Suppressor macrophage treated with lipopolysaccharide for 4 hours (primary cell): ENCODE data around the gene OGA.

Experiments
- DNase-seq: peaks from one replicate; pipeline ENCODE4 v3.0.0-alpha.2; 2020

The OGA gene

GRCh38 chr10:101834341-101834740 is 16.1 kb upstream of the OGA start:
- DNase-seq: peak; percentile 56

DNA sequence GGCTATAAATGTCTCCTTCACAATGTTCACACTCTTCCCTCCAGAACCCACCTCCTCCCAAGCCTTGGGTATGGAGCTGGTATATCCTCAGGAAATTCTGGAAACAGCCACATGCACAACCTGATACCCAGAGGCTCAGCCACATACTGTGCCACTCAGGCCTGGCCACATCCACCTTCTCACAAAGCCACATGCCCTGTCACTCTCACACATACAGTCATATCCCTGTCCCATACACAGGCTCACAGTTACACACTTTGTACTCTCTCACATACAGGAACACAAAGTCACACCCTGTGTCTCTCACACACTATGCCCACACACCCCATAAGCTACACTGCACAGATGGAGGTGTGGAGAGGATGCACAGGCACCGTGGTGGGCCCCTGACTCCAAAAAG is 15.2 kb upstream of the OGA start:
- no peak for DNase-seq

DNA sequence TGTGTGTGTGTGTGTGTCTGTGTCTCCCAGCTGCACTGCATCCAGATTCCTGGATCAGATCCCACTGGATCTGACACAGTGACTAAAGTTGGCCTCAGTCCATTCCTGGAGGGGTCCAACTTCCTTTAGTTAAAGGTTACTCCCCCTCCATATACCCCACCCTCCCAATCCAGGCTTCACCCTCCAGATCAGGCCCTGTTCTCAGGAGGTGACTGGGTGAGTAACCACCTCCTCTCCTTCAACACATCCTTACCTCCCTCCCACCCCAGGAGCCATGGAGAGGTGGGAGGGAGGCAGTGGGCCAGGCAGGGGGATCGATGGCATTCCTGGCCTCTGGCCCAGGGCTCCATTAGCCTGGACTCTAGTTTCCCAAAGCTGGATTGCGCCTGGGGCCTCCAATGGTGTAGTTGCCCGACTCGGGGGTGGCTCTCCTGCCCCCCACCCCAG is 14.1 kb upstream of the OGA start:
- DNase-seq: no peak

DNA sequence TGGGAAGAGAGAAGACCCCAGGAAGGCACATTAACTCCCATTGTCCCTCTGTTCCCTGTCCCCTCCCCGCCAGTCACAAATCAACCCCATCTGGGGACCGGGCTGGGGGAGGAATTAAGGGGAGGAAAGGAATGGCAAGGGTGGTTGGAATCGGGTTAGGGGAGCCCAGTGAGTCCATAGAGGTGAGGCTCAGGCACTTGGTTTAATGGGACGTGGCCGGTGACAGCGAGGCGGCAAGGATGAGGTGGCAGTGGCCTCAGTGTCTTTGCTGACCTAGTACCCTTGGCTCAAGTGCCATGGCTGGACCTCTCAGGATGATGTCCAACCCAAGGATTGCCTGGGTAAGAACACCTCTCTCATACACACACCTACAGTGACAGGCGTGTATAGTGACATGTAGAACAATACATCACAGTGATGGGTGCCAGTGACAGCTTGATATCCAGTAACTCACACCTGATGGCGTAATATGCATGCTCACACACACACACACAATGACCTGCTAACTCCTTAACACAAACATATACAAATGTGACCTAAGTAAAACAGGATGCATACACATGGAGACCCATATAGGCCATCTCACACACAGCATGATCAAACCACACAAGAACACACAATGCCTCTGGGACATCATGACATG is 13.0 kb upstream of the OGA start:
- no peak for DNase-seq

GRCh38 chr10:101830322-101831168 is 12.3 kb upstream of the OGA start:
- DNase-seq: peak; percentile 82

GRCh38 chr10:101829561-101830315 is 11.5 kb upstream of the OGA start:
- no peak for DNase-seq

GRCh38 chr10:101828766-101829551 is 10.7 kb upstream of the OGA start:
- no peak for DNase-seq

- DNase-seq: no peak
These were observed 9.8 kb upstream of the OGA start for GRCh38 chr10:101827919-101828600.

DNA sequence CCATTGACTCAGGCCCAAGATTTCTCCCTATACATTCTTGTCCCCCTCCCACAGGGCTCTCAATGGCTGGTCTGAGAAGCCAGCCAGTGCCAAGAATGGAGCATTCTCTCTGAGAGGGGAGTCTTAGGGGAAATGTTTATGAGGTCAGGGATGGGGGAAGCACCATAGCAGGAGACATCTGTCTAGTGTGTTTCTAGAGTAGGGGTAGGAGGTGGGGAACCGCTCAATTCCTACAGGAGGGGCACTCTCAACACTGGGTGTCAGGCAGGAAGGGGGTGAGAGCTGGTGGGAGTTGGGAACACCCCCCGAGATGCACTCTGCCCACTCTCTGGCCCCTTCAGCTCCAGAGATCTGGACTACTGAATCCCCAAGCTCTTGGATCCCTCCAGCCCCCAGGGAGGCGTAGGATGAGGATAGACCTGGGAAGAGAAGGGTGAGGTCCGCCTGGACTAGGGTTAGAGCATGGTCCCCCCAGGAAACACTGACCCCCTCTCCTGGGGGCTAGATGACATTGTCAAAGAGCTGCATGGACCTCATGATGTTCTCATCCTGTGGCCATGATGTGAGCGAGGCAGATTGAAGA is 8.7 kb upstream of the OGA start:
- DNase-seq: no peak

DNA sequence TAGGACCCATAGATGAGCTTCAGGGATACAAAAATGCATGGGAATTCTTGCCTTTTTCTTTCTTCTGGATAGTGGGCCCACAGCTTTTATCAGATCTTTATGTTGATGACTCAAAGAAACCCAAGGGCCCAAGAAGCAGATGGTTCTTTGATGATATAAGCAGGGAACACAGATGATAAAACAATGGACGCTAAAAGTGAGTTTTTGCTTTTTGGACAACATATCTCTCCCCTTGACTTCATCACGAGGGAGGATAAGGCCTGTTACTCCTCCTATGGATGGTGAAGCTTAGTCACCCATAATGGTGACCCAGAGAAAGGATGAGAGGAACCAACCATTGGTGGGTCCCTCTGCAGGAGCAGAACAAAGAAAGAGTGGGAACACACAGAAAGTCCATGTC is 6.5 kb upstream of the OGA start:
- DNase-seq: no peak

DNA sequence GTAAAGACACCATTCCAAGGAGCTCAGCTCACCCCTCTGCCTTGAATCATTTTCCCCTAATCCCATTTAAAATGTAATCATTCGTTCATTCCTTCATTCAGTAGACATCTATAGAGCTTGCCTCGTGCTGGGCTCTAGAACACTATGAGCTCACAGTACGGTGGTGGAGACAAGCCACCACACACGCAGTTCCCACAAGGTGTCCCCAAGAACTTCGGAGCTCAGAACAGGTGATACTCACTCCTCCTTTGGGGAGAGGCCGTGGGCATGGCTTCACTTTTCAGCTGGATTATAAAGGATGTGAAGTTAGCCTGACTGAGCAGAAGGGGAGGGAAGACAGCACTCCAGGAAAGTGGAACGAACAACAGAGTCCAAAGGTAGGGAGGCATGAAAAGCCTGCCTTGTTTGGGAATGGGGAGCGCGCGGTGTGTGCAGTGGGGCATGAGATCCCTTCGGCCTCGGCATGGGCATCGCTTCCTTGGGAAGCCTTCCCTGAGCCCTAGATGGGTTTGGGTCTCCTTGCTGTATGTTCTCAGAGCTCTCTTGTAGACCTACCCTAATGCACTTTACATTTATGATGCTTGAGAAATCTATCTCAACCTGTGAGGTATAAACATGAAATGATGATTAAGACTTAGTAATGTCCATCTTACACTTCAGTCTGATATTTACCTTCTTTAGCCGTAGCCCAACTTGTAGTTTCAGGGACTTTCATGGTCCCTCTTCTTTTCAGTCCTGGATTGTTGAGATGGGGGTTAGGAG is 809 bp upstream of the OGA start:
- DNase-seq: no peak

- peak; percentile 68 for DNase-seq
These were observed 716 bp downstream of the OGA start for GRCh38 chr10:101817337-101818118.

GRCh38 chr10:101816913-101817336 is 1.3 kb downstream of the OGA start:
- peak; percentile 53 for DNase-seq

- DNase-seq: no peak
These were observed 1.9 kb downstream of the OGA start for GRCh38 chr10:101816376-101816775.

DNA sequence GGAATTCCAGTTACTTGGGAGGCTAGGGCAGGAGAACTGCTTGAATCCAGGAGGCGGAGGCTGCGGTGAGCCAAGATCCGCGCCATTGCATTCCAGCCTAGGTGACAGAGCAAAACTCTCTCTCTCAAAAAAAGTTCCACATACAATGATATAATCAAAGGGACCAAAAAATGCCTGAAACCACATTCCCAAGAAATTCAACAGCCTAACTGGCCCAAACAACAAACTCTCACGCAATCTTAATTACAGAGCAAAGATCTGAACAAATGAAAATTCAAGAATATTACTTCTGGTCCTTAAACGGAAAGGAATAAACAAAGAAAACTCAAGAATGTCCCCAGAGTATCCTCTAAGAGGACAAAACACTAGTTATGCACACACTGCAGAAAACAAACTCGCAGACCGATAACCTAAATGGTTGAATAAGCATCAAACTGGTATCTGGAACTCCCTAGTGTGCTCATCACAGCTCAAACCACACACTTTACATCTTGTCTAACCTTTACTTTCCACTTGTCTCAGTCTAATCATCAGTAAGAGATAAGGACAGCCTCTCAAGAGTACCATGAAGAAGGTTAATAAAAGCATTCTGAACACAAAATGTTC is 3.7 kb downstream of the OGA start:
- no peak for DNase-seq

GRCh38 chr10:101812606-101813005 is 5.6 kb downstream of the OGA start:
- DNase-seq: no peak

DNA sequence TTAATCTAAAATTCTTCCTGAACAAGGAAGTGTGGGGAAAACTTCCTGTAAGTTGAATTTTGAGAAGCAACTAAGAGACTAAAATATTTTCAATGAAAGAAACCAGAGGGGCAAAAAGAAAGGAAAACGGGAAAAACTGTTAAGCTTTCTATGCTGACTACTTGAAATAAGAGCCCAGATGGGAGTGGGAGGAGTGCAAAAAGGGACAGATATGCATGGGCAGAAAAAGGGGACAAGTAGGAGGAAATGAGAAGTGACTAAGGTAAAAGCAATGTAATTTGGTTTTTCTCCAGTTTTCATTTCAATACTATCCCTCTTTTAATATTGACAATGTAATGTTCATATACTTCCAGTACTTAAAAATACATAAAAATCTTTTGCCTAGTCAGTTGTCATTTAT is 11.1 kb downstream of the OGA start:
- no peak for DNase-seq

DNA sequence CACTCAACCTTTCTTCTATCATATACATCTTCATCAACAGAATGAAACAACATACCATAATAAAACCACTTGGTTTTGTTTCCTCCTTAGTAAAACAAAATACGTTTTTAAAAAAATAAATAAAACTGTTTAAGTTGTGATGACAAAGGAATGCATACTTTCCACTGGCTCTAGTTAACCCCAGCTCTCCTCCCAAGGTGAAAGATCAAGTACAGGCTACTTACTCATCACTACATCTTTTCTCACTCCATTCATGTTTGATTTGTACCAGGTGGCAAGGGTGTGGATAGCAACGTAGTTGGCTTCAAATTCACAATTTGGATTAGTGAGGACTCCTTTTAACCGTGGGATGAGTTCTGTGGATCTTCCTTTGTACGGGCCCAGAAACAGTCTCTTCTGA is 14.7 kb downstream of the OGA start:
- no peak for DNase-seq

DNA sequence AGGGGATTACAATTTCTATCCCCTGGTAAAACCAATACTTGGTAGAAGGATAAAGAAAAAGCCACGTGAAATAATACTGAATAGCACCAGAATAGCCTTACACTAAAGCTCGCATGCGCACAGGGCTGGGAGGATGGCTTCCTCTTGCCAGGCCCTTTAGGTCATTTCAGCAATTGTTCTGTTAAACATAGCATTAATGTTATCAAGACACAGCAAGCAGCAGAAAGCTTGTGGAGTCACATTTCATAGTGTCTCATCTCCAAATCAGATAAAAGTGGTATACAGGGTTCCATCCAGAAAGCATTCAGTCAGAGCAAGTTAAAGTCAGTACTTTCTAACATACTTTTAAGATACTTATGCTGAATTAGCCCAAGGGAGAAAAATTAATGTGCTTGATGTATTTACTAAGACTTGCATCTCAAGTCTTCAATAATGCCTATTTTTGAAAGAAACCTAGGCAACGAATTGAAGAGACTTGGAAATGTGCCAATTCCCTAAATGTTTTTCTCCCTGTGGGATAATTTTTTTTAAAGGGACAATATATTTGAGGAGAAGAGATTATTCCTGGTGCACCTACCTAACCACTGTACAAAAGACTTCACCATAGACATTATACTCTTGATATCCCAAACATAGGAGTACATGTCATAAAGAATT is 20.7 kb downstream of the OGA start:
- DNase-seq: no peak
